GM12801 (cell line): ENCODE results near the gene PKIG.

Experiments used
- CTCF ChIP-seq: IDR thresholded peaks from one replicate; pipeline ENCODE4 v1.5.1; 2011; ENCODE audit warnings: control low read depth; ENCODE audit not compliant: insufficient read length; ENCODE audit errors: extremely low read depth

Gene PKIG

GRCh38 chr20:44637042-44637441 is 54.7 kb downstream of the PKIG start:
- no peak for TF ChIP-seq CTCF

DNA sequence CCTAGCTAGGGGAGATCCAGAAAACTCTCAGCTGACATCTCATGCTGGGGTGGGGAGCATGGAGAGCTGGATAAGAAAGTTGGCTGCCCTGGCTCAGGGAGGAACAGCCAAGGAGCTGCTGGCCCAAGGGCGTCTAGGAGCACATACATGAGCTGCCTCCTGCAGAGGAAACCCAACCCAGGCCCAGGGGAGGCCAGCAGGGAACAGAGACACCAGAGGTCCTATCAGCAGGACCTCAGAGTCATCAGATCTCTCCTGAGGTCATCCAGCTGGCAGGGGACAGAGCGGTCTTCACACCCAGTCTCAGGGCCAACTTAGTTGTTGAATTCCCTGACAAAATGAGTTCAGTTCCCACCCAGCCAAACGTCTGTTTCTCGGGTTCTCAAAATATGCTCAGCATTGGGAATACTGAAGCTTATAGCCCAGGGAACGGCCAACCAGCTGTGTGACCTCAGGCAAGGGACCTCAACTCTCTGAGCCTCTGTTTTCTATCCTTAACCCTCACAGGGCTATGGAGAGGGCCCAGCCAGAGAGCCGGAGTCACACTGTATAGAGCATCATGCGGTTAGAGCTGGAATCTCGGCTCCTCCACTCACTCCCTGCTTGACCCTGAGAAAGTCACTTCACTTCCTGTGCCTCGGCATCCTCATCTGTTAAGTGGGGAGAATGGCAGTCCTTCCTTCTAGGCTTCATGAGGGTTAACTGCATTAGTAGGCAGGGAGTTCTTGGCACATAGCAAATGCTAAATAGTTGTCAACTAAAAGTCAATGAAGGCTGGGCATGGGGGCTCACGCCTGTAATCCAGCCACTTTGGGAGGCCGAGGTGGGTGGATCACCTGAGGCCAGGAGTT is 55.4 kb downstream of the PKIG start:
- TF ChIP-seq CTCF: no peak

- no peak for TF ChIP-seq CTCF
These were observed 58.1 kb downstream of the PKIG start for GRCh38 chr20:44640522-44640921.

- no peak for TF ChIP-seq CTCF
These were observed 58.9 kb downstream of the PKIG start for GRCh38 chr20:44641325-44641724.

GRCh38 chr20:44642203-44643153 is 60.1 kb downstream of the PKIG start:
- no peak for TF ChIP-seq CTCF

DNA sequence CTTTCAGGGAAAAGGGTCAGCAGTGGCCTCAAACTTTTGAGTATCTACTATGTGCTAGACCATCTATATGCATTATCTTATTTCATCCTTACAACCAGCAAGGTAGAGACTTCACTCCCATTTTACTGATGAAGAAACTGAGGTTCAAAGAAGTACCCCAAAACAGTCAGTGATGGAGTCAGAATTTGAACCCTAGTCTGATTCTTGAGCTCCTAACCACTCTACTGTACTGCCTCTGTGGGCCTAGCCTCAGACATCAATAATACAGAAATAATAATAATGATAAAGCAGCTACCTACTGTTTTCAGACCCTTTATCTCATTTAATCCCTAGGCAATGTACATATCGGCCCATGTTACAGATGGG is 60.8 kb downstream of the PKIG start:
- TF ChIP-seq CTCF: no peak

DNA sequence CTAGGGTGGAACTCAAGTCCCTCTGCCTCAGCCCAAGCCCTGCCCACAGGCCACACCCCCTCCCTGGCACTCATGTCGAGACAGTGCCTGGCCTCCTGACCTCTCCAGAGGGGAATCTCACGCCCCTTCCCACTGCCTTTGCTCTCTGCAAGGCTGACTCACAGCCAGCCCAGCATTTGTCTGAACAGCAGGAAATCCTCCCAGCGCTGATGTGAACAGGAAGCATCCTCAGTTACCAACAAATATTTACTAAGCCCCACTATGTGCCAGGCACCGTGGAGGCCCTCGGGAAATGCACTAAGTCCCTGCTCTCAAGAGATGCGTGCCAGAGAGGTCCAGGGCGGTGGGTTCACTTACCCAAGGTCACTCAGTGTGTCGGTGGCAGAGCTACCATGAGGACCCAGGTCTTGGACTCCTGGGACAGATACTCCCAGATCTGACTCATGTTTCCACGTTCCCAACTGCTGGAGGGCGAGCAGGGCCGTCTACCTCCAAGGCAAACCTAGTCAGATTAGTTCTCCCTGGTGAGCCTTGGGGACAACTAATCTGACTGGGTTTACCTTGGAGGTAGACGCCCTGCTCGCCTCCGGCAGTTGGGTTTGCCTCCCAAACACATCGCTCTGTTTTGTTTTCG is 61.3 kb downstream of the PKIG start:
- TF ChIP-seq CTCF: no peak
